Lower leg skin (tissue), 4 donors: ENCODE measurements around the gene IFI27. TPM values are rescaled to one million over a fixed set of nuclear protein-coding genes. Genes with fewer than 3 reads are reported as not detected.

Source experiments
- DNase-seq, 2 donors: peaks; one replicate each; pipeline ENCODE4 v3.0.0-alpha.2; 2019; ENCODE audit warnings: low spot score in 2 of 2
- H3K4me3 ChIP-seq: fragments of 200-600 bp; sonication (generic); 2 replicates; pipeline ENCODE4 v1.5.1; 2017; ENCODE audit warnings: mild to moderate bottlenecking, low read depth; ENCODE audit not compliant: poor library complexity, severe bottlenecking
- POLR2A ChIP-seq, 2 donors: fragments of 450-650 bp; IDR thresholded peaks; one replicate each; pipeline ENCODE4 v1.6.1; 2016 to 2017; ENCODE audit warnings: antibody characterized with exemption in 2 of 2, mild to moderate bottlenecking in 1 of 2, moderate library complexity in 1 of 2
- WGBS, 2 donors: methylation state at CpG; one replicate each; pipeline ENCODE4 v1.1.5; 2018; 5-methylcytosine and 5-hydroxymethylcytosine counted together
- intact Hi-C: fragments of 100-400 bp; cut with DNase I; formaldehyde crosslinking; loops from one replicate; pipeline ENCODE4 v1.15.0; 2023; ENCODE audit warnings: low total_unique reads
- total RNA-seq, 4 donors: library from RNA; depleted of rRNA; stranded (reverse); fragments of >200 nt; gene quantifications; one replicate each; pipeline ENCODE4 v1.1.0, GENCODE V29; 2016
- TF ChIP-seq, protein P1 (sequence below), 3 donors: fragments of 450-650 bp; IDR thresholded peaks; one replicate each; pipeline ENCODE4 v1.5.1; 2016; ENCODE audit warnings: antibody characterized with exemption in 3 of 3, mild to moderate bottlenecking in 3 of 3, moderate library complexity in 2 of 3

IFI27 gene
- total RNA-seq, 4 donors from 2014 or later, result 70.2 to 133 (median 109) TPM

DNA sequence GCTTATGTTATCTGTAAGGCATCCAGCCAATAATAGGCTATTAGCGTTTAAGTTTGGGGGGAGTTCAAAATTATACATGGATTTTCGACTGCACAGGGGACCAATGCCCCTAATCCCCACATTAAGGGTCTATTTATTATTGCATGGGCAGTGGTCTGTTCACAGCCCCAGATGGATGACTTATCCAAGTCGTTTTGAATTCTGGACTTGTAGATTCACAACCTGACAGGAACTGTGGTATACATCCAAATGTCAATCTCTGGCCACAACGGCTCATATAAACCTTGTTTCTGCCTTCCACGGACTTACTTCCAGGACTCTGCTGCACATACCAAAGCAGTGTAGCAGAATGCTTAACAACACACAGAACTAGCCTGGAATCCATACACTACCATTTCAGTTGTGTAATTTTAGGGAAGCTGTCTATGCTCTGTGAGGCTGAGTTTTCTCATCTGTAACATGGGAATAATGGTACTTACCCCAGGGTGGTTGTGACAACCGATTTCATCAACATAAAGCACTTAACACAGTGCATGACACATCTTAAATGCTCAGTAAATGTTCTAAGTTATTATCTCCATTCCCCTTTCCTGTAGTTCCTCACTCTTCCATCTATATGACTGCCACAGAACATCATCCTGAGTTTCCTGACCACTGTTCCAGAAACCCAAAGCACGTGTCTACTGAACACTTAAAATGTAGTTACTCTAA lies 33.3 kb upstream of the IFI27 start:
- no peak for DNase-seq
- H3K4me3 ChIP-seq, result no peak overlapping the region
- intact Hi-C loops, result no loop called here
- TF ChIP-seq, protein P1, sequence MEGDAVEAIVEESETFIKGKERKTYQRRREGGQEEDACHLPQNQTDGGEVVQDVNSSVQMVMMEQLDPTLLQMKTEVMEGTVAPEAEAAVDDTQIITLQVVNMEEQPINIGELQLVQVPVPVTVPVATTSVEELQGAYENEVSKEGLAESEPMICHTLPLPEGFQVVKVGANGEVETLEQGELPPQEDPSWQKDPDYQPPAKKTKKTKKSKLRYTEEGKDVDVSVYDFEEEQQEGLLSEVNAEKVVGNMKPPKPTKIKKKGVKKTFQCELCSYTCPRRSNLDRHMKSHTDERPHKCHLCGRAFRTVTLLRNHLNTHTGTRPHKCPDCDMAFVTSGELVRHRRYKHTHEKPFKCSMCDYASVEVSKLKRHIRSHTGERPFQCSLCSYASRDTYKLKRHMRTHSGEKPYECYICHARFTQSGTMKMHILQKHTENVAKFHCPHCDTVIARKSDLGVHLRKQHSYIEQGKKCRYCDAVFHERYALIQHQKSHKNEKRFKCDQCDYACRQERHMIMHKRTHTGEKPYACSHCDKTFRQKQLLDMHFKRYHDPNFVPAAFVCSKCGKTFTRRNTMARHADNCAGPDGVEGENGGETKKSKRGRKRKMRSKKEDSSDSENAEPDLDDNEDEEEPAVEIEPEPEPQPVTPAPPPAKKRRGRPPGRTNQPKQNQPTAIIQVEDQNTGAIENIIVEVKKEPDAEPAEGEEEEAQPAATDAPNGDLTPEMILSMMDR (IDR thresholded peaks at IDR 0.05), result no peak
- TF ChIP-seq POLR2A (IDR thresholded peaks at IDR 0.05), result no peak
- 65 to 77% methylated on average over 7 of the region's 7 CpGs for WGBS, 2 donors

DNA sequence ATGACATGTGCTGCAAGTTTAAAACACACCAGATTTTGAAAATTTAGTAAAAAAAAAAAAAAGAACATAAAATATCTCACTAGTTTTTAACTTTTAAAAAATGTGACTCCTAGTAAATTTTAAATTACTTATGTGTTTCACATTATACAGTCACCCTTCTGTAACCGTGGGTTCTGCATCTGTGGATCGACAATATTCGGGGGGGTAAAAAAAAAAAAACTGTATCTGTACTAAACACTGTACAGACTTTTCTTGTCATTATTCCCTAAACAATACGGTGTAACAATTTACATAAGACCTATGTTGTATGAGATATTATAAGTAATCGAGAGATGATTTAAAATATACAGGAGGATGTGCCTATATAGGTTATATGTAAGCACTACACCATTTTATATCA lies 32.7 kb upstream of the IFI27 start:
- H3K4me3 ChIP-seq, result no peak overlapping the region
- 77 to 80% methylated on average over 5 of the region's 5 CpGs for WGBS, 2 donors
- TF ChIP-seq, protein P1 (IDR thresholded peaks at IDR 0.05), result no peak
- no peak for TF ChIP-seq POLR2A (IDR thresholded peaks at IDR 0.05)
- intact Hi-C loops, result no loop called here
- no peak for DNase-seq

DNA sequence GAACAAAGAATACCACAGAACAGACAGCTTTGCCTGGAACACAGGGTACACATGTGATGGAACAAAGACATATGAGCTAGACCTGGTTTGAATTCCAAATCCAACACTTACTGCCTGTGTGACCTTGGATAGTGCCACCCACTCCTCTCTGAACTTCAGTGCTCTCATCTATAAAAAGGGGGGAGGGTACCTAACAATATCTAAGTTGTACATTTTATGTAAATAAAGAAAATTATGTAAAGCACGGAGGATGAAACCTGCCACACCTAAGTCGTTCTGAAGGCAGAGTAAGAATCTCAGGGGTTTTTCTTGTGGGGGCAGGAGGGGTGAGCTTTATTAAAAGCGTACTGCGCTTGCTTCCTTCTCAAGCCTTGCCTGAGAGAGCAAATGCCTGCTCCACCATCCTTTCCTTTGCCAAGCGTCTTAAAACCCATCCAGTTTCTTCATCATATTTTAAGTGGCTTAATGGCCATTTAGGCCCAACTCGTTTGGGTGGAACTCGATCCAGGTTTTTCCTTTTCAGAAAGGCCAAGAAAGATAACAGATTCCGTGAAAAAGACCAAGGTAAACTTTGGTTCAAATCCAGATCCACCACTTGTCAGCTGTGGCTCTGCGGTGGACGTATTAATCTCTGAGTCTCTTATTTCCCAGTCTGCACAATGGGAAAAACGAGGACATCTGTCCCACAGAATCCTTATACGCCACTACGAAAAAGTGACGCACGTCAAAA lies 30.5 kb upstream of the IFI27 start:
- intact Hi-C loops, result no loop called here
- TF ChIP-seq, protein P1 (IDR thresholded peaks at IDR 0.05), result no peak
- TF ChIP-seq POLR2A (IDR thresholded peaks at IDR 0.05), result no peak
- no peak for DNase-seq
- H3K4me3 ChIP-seq, result peak overlapping the region; percentile 92
- 2 to 3% methylated on average over 15 of the region's 15 CpGs for WGBS, 2 donors

DNA sequence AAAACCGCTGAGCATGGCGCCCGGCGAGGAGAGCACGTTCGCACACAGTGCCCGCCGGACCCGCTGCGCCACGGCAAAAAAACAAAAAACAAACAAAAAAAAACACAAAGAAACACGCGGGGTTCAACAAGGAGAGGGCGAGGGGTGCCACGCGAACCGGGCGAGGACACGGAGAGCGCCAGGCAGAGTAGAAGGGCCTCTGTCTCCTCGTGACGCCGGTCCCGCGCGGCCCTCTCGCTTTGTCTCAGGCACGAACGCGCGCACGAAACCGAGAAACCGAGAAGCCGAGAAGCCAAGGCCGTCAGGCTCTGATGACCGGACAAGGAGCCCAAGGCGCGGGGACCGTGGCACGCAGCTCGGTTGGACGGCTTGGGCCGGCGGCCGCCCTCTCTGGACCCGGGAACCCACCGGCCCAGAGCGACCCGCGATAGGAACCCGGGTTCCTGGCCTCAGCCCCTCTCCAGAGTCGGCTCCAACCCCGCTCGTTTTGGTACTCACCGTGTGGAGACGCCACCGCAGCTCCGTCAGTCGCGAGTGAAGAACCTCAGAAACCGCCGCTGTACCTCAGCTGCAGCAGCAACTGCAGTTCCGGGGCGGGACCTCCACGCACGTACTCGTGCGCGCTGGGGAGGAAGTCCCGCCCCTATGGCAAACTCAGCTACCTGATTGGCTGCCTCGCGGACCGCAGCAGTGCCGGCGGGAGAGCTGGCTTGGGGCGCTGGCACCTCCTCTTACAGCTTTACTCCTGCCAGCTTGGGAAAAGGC lies 29.7 kb upstream of the IFI27 start, which contains the start of the genes DDX24 and IFI27L1:
TSS of gene DDX24 (minus strand) at position 582 of the 765 bp plus-strand sequence. CDS start 1,460 bp downstream, outside the sequence.
TSS of gene IFI27L1 (plus strand) at position 690 of the 765 bp plus-strand sequence. CDS start 15,628 bp downstream, outside the sequence.
- H3K4me3 ChIP-seq, result peak within 1 kb of the TSS; percentile 92
- WGBS, 2 donors, result 0% methylated on average over 42 to 52 of the region's 77 CpGs
- intact Hi-C loops, result no loop called here
- peak; percentile 98 to 99 for DNase-seq
- TF ChIP-seq POLR2A (IDR thresholded peaks at IDR 0.05), result peak in 1 of 2 donors; percentile 94
- TF ChIP-seq, protein P1 (IDR thresholded peaks at IDR 0.05), result no peak

- TF ChIP-seq, protein P1 (IDR thresholded peaks at IDR 0.05), result no peak
- no peak for DNase-seq
- peak overlapping the region; percentile 92 for H3K4me3 ChIP-seq
- intact Hi-C loops, result no loop called here
- WGBS, 2 donors, result 0 to 1% methylated on average over 19 of the region's 19 CpGs
These were observed 29.1 kb upstream of the IFI27 start for GRCh38 chr14:94081386-94081820.
